Ovary (tissue), 9 donors: ENCODE results near the gene HSPA8. TPM values are rescaled to one million over a fixed set of nuclear protein-coding genes. Genes with fewer than 3 reads are reported as not detected.

Experiments used
- DNase-seq, 5 donors: peaks; one replicate each; pipeline ENCODE4 v3.0.0-alpha.2; 2019 to 2020
- H3K27ac ChIP-seq, 2 donors: fragments of 200-600 bp; one replicate each; pipeline versions ENCODE4 v1.5.1 to v1.8.0; 2019 to 2022
- H3K27me3 ChIP-seq: fragments of 200-600 bp; one replicate; pipeline ENCODE4 v1.8.0; 2022
- H3K36me3 ChIP-seq: fragments of 200-600 bp; sonication (generic); one replicate; pipeline ENCODE4 v1.5.1; 2019
- H3K4me1 ChIP-seq: one replicate; pipeline ENCODE4 v1.8.1; 2013; ENCODE audit warnings: mild to moderate bottlenecking, moderate library complexity; ENCODE audit not compliant: insufficient read depth
- H3K4me3 ChIP-seq: fragments of 200-600 bp; sonication (generic); one replicate; pipeline ENCODE4 v1.5.1; 2017
- H3K9me3 ChIP-seq, 2 donors: fragments of 200-600 bp in 1 of 2; sonication (generic) in 1 of 2; one replicate each; pipeline versions ENCODE4 v1.5.1 to v1.8.1; 2013 to 2019; ENCODE audit warnings: mild to moderate bottlenecking in 1 of 2, moderate library complexity in 1 of 2
- EP300 ChIP-seq: sonication (generic); formaldehyde crosslinking; IDR thresholded peaks from one replicate; pipeline ENCODE4 v1.6.1; 2017; ENCODE audit warnings: antibody characterized with exemption
- POLR2A ChIP-seq: fragments of 450-650 bp; IDR thresholded peaks from one replicate; pipeline ENCODE4 v1.6.1; 2017; ENCODE audit warnings: antibody characterized with exemption, mild to moderate bottlenecking, moderate library complexity
- WGBS, 3 donors: extraction: QIAGEN DNeasy Blood & Tissue Kit in 1 of 3; methylation state at CpG; one replicate each; pipeline versions ENCODE4 v1.1.5 to v1.1.7; 2013 to 2017; 5-methylcytosine and 5-hydroxymethylcytosine counted together
- intact Hi-C, 4 donors: fragments of 100-400 bp; cut with DNase I; formaldehyde crosslinking; loops; one replicate each; pipeline versions ENCODE4 v1.11.0 to v1.15.1; 2022 to 2023
- polyA plus RNA-seq, 2 donors: library from polyadenylated mRNA; stranded (reverse); fragments of 200-250 nt in 1 of 2; fragments of 350-450 nt in 1 of 2; fragmentation: Illumina TruSeq in 1 of 2; extraction: RNeasy Lipid Tissue Mini Kit (QIAGEN cat#74804) in 1 of 2; gene quantifications; one replicate each; pipeline ENCODE4 v1.2.3, GENCODE V29; 2013 to 2014
- total RNA-seq, 7 donors: library from RNA; depleted of rRNA in 2 of 7; stranded (reverse); fragments of >200 nt in 2 of 7; fragmentation: NEBNext Ultra II Directional in 3 of 7; extraction: Animal tissue kit (Norgen Biotek cat#: 25700) in 3 of 7; gene quantifications; one replicate each; pipeline versions ENCODE4 v1.1.0 to v1.2.4, GENCODE V29; 2016 to 2023
- TF ChIP-seq, protein P1 (sequence below), 3 donors: fragments of 450-650 bp in 2 of 3; fragments of 200-600 bp in 1 of 3; IDR thresholded peaks; one replicate each; pipeline versions ENCODE4 v1.5.1 to v1.8.0; 2016 to 2022; ENCODE audit warnings: antibody characterized with exemption in 3 of 3, mild to moderate bottlenecking in 1 of 3
- donor health status: DM: no; HTN: no; CAD: no; lungs with moderate emphysema.
- donor health status: DM: no; HTN: no; CAD: no.
- donor health status: Bipolar disorder and iron deficiency.
- donor health status: DM: yes; HTN: yes; CAD: no.
- donor health status: DM: no; HTN: no; CAD: no.
- donor health status: DM: yes; HTN: yes; CAD: no.

HSPA8 gene
- total and polyA plus RNA-seq, 9 donors = 289 to 1,795 (median 747) TPM

DNA sequence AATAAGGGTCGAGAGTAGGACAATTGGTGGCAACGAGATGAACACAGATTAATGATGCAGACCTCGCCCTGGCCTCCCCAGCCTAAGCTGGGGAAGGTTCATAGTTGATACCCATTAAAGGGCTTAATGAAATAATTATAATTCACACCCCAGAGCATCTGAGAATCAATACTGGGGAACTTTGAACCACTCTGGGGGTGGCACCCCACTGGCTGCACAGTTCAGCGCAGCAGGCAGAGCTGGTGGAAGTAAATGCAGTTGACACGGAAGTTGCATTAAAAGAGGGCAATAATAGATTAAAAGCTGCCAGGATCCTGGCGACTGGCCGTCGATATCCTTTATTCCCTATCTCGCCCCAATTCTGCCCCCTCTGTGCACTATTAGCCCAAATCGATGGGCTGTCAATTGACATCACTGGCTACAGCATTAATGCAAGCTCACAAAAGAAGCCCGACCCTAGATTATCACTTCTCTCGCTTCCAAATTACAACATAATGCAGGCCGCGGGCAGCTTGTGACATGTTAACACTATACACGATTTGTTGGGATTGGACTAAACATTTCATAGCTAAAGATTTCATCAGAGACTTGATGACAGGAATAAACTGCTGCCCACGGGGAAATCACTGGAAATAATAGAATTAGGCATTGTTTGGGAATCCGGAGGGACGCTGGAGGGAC, 14.5 kb downstream of the HSPA8 start:
- no peak overlapping the region for H3K27ac ChIP-seq
- H3K27me3 ChIP-seq = no peaks in the 10 kb centered on the region
- TF ChIP-seq EP300 = no peak
- TF ChIP-seq, protein P1, sequence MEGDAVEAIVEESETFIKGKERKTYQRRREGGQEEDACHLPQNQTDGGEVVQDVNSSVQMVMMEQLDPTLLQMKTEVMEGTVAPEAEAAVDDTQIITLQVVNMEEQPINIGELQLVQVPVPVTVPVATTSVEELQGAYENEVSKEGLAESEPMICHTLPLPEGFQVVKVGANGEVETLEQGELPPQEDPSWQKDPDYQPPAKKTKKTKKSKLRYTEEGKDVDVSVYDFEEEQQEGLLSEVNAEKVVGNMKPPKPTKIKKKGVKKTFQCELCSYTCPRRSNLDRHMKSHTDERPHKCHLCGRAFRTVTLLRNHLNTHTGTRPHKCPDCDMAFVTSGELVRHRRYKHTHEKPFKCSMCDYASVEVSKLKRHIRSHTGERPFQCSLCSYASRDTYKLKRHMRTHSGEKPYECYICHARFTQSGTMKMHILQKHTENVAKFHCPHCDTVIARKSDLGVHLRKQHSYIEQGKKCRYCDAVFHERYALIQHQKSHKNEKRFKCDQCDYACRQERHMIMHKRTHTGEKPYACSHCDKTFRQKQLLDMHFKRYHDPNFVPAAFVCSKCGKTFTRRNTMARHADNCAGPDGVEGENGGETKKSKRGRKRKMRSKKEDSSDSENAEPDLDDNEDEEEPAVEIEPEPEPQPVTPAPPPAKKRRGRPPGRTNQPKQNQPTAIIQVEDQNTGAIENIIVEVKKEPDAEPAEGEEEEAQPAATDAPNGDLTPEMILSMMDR (IDR thresholded peaks at IDR 0.05) = no peak
- no peak for TF ChIP-seq POLR2A
- 81 to 84% (median 82%) methylated on average over 18 of the region's 18 CpGs for WGBS, 3 donors
- no peaks in the 10 kb centered on the region for H3K36me3 ChIP-seq
- intact Hi-C loops = loop anchor here in 1 of 4 donors (10.0 kb wide), 1 partner anchor 173 kb away; no protein-coding TSS in a partner anchor
- DNase-seq = no peak
- H3K9me3 ChIP-seq = no peaks in the 10 kb centered on the region
- H3K4me3 ChIP-seq = no peak overlapping the region
- no peaks in the 10 kb centered on the region for H3K4me1 ChIP-seq

DNA sequence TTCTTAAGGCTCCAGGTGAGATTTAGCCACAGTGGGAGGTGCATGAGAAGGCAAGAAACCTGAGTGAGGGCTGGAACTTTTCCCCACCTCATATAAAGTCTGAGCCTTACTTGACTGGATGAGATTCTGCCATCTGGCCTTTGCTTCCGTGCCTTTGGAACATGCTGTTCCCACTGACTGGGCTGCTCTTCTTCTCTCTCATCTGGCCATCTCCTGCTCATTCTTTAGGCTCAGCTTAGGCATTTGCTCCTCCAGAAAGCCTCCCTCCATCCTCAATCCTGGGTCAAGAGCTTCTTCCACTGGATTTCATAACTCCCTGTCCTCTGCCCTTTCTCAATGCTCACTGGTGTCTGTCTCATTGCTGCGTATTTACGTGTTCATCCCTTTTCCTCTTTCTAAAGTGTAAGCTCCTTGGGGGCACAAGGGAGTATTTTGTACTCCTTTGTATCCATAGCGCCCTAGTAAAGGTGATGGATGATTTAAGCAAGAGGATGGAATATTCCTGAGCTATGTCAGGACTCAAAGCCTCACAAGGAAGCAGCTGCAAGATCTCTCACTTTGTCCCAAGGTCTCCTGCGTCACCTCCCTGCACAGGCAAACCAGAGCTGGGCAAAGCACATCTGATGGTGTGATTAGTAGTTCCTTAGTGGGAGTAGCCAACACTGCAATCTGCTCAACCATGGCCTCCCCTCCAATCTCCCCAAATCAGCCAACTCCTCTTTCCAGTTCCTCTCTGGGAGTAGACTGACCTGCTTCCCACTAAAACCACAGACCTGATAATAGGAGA, 15.3 kb downstream of the HSPA8 start:
- TF ChIP-seq, protein P1 (IDR thresholded peaks at IDR 0.05) = no peak
- no peak for TF ChIP-seq POLR2A
- no peak for TF ChIP-seq EP300
- H3K27ac ChIP-seq = no peak overlapping the region
- no peaks in the 10 kb centered on the region for H3K36me3 ChIP-seq
- no peak overlapping the region for H3K4me3 ChIP-seq
- no peak for DNase-seq
- intact Hi-C loops = loop anchor here in 1 of 4 donors (10.0 kb wide), 1 partner anchor 172 kb away; no protein-coding TSS in a partner anchor
- H3K27me3 ChIP-seq = no peaks in the 10 kb centered on the region
- WGBS, 3 donors = 70 to 79% (median 71%) methylated on average over 5 of the region's 5 CpGs
- H3K9me3 ChIP-seq = no peaks in the 10 kb centered on the region
- H3K4me1 ChIP-seq = no peaks in the 10 kb centered on the region

DNA sequence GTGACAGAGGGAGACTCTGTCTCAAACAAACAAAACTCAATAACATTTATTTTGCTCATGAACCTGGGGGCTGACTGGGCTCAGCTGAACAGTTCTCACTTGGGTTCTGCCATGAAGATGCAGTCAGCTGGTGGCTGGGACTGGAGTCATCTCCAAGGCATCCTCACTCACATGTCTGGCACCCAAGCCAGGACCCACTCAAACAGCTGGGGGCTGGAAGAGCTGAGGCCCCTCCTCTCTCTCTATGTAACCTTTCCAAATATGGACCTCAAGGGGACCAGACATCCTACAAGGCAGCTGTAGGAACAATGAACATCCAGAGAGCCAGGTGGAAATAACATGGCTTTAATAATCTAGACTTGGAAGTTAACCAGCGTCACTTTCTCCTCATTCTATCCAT, 16.8 kb downstream of the HSPA8 start:
- Histone ChIP-seq H3K27me3 (no peaks in the 10 kb centered on the region), H3K4me3 (no peak overlapping the region), H3K9me3 (no peaks in the 10 kb centered on the region), H3K36me3 (no peaks in the 10 kb centered on the region), H3K27ac (no peak overlapping the region), H3K4me1 (no peaks in the 10 kb centered on the region)
- WGBS, 3 donors = 87 to 96% (median 96%) methylated on average over 1 of the region's 1 CpG
- TF ChIP-seq POLR2A = no peak
- TF ChIP-seq EP300 = no peak
- TF ChIP-seq, protein P1 (IDR thresholded peaks at IDR 0.05) = no peak
- intact Hi-C loops = loop anchor here in 1 of 4 donors (10.0 kb wide), 1 partner anchor 170 kb away; no protein-coding TSS in a partner anchor
- DNase-seq = no peak

DNA sequence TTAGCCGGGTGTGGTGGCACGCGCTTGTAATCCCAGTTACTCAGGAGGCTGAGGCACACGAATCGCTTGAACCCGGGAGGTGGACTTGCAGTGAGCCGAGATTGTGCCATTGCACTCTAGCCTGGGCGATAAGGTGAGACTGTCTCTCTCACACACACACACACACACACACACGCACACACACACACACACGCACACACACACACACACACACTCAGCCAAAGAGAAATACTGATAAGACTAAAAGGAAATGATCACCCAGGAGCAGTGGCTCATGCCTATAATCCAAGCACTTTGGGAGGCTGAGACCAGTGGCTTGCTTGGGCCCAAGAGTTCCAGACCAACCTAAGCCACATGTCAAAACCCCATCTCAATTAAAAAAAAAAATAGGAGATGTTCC, 20.8 kb downstream of the HSPA8 start:
- H3K4me3 ChIP-seq = no peak overlapping the region
- H3K27ac ChIP-seq = no peak overlapping the region
- TF ChIP-seq POLR2A = no peak
- TF ChIP-seq EP300 = no peak
- TF ChIP-seq, protein P1 (IDR thresholded peaks at IDR 0.05) = no peak
- intact Hi-C loops = loop anchor here in 1 of 4 donors (10.0 kb wide), 1 partner anchor 166 kb away; no protein-coding TSS in a partner anchor
- no peak for DNase-seq
- H3K36me3 ChIP-seq = no peaks in the 10 kb centered on the region
- H3K4me1 ChIP-seq = no peaks in the 10 kb centered on the region
- no peaks in the 10 kb centered on the region for H3K27me3 ChIP-seq
- H3K9me3 ChIP-seq = no peaks in the 10 kb centered on the region
- 88 to 95% (median 92%) methylated on average over 10 of the region's 10 CpGs for WGBS, 3 donors
